GM21381 (cell line): ENCODE results near the gene CAPN8.

Source experiments
- ATAC-seq: cut with Tn5 transposase; IDR thresholded peaks from one replicate; pipeline ENCODE4 v1.9.1; 2021; ENCODE audit warnings: mild to moderate bottlenecking, moderate library complexity; ENCODE audit not compliant: unreplicated experiment

CAPN8 gene

DNA sequence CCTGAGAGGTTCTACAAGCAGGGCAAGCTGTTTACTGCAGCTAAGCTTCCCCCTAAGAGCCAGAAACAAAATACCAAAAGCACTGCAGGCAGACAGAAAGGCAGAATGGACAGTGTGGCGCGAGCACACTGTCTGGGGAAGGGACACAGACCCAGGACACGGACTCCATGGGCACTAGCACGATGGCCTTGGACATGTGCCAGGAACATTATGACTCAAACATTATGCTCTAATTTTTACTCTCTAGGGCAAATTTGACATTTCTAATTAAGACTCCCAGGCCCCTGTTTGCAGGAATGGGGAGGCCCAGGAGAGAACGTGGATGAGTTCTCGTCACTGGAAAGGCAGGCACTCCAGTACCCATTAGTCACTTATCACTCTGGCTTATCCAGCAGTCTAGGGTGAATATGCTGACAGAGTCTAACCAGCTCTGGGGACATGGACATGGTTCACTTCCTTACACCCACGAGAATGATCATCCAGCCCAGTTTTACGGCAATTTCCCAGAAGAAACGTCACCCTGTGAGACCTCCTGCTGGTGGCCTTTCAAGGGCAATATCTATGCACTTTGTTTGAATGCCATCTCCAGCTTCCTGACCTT is 45.1 kb downstream of the CAPN8 start:
- ATAC-seq: no peak

DNA sequence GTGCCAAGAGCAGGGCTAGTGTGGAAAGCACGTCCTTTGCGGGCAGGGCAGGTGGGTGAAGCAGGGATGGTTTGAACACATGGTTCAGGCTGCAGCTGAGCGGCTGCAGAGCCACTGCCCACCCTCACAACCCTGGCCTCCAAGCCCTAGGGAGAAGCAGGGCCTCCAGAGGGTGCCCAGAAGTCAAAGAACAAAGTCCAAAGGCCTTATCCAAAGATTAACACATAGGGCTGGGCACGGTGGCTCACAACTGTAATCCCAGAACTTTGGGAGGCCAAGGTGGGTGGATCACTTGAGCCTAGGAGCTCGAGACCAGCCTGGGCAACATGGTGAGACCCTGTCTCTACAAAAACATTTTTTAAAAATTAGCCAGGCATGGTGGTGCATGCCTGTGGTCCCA is 46.8 kb downstream of the CAPN8 start:
- no peak for ATAC-seq

DNA sequence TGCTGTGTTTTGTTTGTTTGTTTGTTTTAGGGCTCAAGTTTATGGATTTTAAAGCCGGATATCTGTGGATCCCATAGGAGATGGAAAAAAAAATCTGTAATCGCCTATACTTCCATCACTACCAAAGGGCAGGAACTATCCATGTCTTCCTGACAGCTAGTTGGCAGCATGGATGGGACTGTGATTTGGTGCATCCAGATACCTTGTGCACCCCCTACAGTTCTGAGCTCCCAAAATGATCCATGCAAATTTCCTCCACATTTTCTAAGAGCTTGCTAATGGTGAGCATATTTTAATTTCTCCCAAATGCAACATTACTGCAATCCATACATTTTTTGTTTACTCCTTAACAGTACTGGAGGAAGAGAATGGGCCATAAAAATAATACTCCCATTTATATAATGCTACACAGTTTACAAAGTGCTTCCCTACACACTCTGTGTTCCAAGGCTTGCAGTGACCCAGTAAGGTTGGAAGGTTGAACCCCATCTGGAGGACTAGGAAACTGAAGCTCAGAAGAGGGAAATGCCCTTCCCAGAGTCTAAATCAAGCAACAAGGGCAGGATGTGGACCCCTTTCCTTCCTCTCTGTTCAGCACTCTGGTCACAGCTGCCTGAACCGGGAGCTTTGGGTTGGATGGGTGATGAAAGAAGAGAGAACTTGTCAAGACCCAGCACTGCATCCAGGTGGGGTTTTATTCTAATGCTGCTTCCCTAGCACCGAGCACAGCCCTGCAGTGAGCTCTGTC is 48.0 kb downstream of the CAPN8 start:
- no peak for ATAC-seq

DNA sequence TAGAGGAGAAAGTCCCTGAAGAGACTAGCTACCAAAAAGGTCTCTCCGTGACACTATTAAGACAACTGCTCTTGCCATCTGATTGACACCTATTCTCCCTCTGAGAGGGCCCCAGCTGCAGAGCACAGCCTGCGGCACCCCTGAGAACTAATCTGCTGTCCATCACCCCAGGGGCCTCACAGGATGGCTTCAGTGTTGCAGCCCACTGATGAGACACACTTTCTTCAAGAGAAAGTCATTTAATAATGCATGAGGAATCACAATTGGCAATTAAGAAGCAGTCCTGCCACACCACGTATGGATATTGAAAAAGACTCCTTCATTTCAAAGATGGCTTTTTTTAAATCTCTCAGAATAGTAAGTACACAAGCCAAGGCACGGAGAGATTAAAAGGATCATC is 48.9 kb downstream of the CAPN8 start:
- ATAC-seq: no peak

DNA sequence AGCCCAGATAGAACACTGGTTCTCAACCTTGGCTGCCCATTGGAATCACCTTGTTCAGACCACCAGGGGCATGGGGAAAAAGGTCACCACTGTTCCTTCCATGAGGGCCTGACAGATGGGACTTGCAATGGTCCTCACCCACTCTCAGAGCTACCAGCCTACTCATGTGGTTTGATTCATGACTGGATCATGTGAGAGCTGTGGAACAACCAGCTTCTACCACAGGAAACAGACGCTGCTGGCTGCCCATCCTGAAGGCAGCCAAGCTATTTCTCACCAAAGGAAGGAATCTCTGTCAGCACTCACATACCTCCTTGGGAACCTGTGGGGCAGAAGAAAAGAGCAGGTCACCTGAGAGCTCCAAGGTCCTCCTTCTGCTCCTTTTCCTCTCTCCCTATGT is 53.6 kb downstream of the CAPN8 start:
- ATAC-seq: no peak

DNA sequence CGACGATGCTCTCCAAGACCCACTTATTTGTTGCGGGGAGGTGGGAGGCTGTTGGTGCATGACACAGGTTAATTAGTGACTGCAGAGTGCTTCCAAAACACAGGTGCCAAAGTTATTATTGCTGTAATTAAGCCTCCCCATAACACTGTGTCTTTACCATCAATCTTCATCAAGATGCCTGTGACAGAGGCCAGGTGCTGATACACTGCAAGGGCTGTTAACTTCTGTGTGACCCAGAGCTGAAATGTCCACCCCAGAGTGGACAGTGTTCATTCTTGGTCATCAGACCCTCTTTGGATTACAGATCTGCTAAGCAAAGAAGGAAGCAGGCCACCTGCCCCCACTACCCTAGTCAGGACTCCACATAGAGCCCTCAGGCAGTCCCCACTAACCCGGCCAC is 55.5 kb downstream of the CAPN8 start:
- ATAC-seq: no peak

DNA sequence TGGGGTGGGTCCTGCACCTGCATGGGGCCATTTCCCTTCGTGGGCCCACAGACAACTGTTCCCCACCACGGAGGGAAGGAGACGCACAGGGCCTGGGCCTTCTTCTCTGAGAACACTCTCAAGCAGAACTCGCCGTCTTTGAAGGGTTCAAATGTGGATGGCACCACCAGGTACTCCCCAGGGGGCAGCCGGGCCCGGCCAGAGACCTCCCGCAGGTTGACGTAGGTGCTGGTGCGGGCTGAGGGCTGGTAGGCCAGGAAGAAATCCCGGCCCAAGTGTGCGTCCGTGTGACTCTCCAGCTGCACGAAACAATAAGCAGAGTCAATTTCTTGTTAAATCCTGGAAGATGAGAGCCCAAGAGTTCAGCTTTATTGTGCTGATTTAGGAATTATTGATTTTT is 56.4 kb downstream of the CAPN8 start:
- no peak for ATAC-seq

DNA sequence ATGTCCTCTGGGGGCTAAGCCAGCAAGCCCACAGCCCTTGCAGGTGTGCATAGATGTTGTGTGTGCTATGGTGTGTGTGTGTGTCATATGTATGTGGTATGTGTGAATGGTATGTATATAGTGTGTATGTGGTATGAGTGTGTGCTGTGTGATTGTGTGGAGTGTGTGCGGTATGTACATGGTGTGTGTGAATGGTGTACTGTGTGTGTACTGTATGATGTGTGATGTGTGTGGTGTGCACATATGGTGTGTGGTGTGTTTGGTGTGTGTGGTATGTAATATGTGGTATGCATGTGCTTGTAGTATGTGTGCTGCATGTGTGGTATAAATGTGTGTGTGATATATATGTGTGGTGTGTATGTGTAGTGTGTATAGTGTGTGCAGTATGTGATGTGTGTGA is 107.0 kb downstream of the CAPN8 start:
- no peak for ATAC-seq

DNA sequence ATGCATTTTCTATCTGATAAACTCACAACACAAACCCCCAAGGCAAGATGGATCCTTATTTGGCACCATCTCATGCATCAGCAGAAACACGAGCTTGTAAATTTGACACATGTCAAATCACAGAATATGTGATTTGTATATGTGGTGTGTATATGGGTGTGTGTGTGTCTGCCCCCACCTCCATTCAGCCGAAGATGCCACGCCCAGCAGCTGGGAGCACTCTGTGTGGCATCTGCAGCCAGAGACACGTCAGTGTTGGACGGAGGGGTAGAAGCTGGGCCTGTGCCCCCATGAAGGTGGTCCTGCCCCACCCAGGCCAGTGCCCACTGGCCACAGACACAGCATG is 108.4 kb downstream of the CAPN8 start:
- ATAC-seq: no peak

DNA sequence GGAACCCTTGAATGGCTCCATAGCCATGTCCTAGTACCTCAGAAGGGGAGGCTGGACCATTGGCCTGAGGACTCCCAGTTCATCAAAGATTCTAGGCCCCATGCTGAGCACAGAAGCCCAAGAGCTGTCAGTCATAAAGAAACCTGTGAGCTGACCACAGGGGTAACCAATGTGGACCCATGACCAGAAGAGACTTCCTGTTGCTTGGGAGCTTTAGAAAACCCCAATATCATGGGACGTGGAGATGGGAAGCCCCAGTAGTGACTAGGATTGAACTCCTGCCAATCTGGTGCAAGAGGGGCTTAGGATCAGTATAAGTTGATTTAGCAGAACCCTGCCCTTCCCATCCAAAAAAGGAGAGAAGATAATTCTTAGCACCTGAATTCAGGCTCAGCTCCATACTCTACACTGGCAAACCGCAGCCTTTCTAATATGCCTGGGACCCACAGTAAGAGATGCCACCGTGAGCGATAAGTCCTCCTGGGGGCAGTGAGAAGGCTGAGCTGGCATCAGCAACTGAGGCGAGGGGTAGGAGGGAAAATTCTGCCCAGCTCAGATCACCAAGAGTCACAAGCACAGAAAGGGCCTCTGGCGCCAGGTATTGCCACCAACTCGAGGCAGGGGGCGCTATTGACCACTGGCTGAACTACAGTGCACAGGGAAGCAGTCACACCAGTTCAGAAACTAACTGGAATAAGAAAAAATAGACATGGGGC is 108.9 kb downstream of the CAPN8 start:
- peak; percentile 82 for ATAC-seq

DNA sequence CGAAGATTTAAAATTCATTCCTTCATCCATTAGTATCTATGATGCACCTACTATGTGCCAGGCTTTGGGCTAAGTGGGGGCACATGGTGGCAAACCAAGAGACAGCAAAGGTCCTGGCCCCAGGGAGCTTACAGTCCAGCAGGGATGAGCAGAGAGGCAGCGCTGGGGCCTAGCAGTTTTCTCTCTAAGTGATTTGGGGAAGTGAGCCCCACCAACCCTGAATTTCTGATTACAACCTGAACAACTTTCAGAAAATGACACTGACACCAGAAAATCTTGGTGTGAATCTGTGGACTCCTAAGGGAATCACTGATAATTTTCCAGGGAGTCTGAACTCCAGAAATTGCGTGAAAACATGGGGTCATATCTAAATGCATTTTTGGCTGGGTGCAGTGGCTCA is 111.5 kb downstream of the CAPN8 start:
- ATAC-seq: no peak

DNA sequence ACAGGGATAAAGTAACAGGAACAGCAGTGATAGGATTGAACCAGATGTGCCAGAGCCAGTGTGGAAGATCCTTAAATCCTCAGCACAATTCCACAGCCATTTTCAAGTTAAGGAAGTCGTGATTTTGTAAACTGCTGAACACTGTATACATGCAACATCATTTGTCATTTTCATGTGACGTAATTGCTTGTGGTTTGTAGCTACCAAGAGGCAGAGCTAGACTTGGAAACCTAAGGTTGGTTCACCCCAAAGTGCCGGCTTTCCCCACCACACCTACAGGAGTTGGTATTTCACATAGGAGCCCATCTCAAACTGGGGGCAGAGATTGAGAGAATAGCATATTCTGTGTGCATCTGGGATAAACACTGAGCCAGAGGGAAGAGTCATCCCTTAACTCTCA is 113.9 kb downstream of the CAPN8 start:
- no peak for ATAC-seq

DNA sequence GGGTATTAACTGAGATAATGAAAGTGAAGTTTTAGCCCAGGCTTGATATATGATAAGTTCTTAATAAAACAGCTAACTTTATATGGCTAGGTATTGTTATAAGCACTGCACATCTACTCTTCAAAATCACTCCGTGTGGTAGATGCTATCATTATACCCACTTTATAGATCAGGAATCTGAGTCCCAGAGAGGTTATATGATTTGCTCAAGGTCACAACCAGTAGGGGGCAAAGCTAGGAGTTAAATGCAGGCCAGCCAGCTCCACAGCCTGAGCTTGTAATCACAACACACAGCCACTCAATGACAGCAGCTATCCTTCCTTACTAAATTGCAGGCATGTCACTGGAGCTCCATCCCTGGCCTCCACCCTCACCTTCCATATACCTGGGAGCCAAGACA is 115.8 kb downstream of the CAPN8 start:
- ATAC-seq: no peak

DNA sequence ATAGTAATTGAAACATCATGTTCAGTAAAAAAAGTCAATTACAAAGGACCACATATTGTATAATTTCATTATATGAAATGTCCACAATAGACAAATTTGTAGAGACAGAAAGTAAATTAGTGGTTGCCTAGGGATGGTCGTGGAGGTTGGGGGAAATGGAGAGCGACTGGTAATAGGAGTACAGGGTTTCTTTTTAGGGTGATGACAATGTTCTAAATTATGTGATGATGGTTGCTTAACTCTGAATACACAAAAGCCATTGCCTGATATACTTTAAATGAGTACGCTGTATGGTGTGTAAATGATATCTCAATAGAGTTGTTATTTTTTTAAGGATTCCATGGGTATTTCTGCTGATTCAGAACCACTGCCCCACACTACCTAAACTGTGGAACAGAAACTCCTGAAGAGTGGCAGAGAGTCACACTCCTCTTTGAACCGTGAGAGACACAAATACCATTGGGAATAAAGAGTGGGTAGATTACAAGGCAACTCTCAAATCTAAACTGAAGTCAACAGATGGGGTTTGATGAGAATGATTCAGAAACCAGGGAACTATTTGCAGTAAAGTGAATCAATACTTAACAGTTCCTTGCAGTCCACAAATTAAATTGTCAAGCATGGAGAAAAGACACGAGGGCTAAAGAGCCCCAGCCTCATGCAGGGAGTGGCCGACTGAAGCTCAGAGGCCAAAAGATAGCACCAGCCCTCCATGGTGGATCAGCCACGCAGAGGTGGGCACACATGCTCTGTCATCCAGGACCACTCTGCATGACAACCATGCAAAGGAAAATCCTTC is 118.0 kb downstream of the CAPN8 start:
- ATAC-seq: no peak

DNA sequence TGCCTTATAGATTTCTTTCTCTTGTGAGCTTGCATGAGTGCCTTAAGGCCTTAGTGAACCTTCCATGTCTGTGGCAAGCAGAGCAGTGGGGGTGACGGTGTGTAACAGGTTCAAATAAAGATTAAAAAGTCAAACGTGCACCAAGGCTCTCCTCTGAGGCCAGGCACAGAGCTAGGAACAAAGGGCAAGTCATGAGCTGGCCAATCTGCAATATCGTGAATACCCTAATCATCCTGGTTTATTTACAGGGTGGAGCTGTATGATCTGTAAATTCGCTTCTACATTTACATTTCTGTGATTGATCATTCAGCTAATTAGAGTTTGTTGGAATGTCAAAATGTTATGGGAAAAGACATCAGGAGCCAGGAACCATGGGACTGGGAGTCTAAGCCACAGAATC is 120.2 kb downstream of the CAPN8 start:
- no peak for ATAC-seq

DNA sequence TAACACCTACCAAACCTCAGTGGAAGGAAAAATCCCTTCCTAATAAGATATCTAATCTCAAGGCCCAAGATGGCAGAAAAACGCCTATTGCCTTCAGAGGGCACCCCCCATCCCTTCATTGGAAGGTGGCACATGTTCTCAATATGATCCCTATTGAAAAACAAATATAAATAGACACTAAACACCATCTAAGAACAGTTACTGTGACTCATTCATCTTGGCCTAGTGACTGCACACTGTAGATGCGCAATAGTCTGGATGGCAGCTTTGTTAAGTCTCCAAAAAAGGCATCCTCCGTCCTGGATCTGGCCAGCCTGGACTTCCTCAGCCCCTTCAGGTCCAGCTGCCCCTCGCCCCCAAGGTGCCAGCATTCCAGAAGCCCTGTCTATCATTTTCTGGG is 121.9 kb downstream of the CAPN8 start:
- no peak for ATAC-seq

DNA sequence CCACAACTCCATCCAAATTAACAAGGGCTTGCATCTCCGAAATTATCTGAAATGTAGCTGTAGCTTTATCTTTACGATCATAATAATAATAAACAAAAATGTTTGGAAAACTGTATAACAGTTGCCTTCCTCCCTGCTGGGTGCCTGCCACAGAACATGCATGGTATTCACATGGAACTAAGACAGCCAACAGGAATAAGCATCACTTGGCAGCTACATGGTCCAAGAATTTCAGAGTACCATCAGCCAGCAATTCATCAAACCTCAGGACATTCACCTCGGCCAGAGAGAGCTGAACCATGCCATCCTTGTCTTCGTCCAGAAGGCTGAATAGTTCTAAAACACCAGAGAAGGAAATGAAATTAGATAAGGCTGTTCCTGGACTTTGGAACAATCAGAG is 122.7 kb downstream of the CAPN8 start:
- no peak for ATAC-seq

DNA sequence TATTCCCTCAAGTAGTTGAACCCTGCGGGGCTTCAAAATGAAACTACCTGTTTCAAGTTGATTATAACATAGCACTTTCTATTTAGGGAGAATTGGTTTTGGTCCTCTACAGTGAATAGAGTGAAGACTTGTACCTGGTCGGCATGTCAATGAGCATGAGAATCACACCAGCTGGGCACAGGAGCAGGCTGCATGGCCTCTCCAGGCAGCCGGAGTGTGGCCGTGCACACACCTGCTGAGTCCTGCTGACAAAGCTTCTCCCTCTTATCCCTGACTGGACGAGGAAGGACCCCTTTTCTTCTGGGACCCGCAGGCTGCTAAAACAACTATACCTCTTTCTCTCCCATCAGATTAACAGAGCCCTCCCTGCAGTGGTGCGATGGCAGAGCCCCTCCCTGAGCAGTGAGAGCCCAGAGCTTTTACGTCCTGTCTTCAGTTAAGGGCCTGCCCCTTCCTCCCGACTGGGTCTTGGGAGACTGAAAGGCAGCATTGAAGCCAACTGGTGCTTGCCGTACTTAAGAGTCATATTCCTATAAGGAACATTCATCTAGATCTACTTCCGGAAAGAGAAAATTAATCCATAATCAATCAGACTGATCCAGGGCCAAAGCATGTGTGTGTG is 124.9 kb downstream of the CAPN8 start:
- ATAC-seq: no peak

DNA sequence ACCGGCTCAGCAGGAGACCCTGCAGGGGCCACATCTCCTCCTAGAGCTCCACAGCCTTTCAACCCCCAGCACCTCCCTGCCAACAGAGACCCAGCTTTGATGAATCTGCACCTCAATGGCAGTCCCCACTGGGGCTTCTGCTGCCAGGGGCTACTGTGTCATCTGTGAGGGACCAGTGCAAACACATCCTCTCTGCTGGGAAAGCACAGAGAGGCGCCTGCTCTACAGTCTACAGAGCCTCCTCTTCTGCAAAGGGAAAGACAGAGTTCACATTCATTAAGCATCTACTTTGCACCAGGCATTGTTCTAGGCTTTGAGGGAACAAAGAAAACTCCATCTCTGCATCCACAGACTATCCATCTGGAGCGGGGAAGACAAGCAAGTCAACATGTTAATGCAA is 125.8 kb downstream of the CAPN8 start:
- ATAC-seq: no peak

DNA sequence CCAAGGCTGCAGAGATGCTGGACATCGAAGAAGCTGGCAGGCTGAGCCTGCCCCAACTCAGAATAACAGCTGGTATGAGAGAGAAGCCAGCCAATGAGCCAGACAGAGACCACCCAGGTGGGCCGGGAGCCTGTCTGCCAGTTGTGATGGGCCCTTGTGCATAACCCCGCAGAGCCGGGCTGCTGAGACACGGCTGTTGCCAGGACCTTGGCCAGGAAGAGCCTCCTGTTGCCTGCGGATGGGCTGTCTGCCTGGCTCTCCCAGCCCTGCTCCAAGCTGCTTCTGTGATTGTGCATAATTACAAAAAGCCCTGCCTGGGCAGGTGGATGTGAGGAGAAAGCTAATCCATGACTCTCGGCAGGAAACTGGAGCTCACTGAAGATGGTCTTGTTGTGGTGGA is 126.5 kb downstream of the CAPN8 start:
- ATAC-seq: no peak

DNA sequence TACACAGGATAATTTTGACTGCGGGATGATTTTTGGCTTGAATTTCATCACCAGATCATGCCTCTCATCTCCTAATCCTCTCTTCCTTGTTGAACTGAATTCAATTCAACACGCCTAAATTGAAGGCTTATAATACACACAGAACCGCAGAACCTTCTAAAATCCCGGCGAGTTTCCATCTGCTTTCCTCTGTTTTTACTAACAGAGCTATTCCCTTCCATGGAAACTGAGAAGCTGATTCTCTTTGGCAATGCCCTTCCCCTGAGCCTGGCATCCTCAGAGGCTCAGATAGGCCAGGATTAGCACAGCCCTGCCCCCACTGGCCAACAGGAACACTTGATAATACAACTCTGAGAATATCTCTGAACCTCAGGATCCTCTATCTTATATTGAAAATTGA is 130.2 kb downstream of the CAPN8 start:
- ATAC-seq: no peak
